Right lobe of liver (tissue), 6 donors: ENCODE results near the gene DTX3. TPM values are rescaled to one million over a fixed set of nuclear protein-coding genes. Genes with fewer than 3 reads are reported as not detected.
"Not testable (repeated sequence)": the region's sequence is repeated elsewhere in the genome, so short reads cannot be mapped to it uniquely, and the experiment has no call there.

ENCODE experiments used
- ATAC-seq, 4 donors: fragments of 200-7000 bp; cut with Tn5 transposase; one replicate each; pipeline ENCODE4 v1.9.1; 2020; ENCODE audit warnings: mild to moderate bottlenecking in 4 of 4, moderate library complexity in 4 of 4
- DNase-seq, 3 donors: peaks; one replicate each; pipeline ENCODE4 v3.0.0-alpha.2; 2020
- H3K27ac ChIP-seq, 3 donors: fragments of 200-600 bp; one replicate each; pipeline ENCODE4 v1.8.0; 2022
- H3K27me3 ChIP-seq, 2 donors: fragments of 200-600 bp; one replicate each; pipeline ENCODE4 v1.8.0; 2022
- H3K36me3 ChIP-seq, 4 donors: fragments of 200-600 bp; sonication (generic) in 1 of 4; one replicate each; pipeline versions ENCODE4 v1.5.1 to v1.8.0; 2017 to 2022; ENCODE audit warnings: control low read depth in 1 of 4
- H3K4me1 ChIP-seq, 4 donors: fragments of 200-600 bp; sonication (generic) in 1 of 4; one replicate each; pipeline versions ENCODE4 v1.5.1 to v1.8.0; 2017 to 2022; ENCODE audit warnings: control low read depth in 1 of 4
- H3K4me3 ChIP-seq, 3 donors: fragments of 200-600 bp; one replicate each; pipeline ENCODE4 v1.8.0; 2022
- H3K9me3 ChIP-seq, 4 donors: fragments of 200-600 bp; sonication (generic) in 1 of 4; one replicate each; pipeline versions ENCODE4 v1.5.1 to v1.8.0; 2017 to 2022; ENCODE audit warnings: control low read depth in 1 of 4
- POLR2A ChIP-seq: fragments of 450-650 bp; IDR thresholded peaks from one replicate; pipeline ENCODE4 v1.6.1; 2017; ENCODE audit warnings: antibody characterized with exemption, mild to moderate bottlenecking
- WGBS: methylation state at CpG from one replicate; pipeline ENCODE4 v1.1.6; 2018; ENCODE audit warnings: low coverage, low lambda C conversion rate; ENCODE audit not compliant: insufficient coverage; ENCODE audit errors: missing lambda C conversion rate; 5-methylcytosine and 5-hydroxymethylcytosine counted together
- intact Hi-C, 2 donors: fragments of 100-400 bp; cut with DNase I; formaldehyde crosslinking; loops; one replicate each; pipeline versions ENCODE4 v1.11.2 to v1.14.1; 2022
- total RNA-seq, 6 experiments: library from RNA; depleted of rRNA in 2 of 6; stranded (reverse); fragments of >200 nt in 2 of 6; fragmentation: NEBNext Ultra II Directional in 3 of 6; extraction: Animal tissue kit (Norgen Biotek cat#: 25700) in 3 of 6; gene quantifications; one replicate each; pipeline versions ENCODE4 v1.1.0 to v1.2.4, GENCODE V29; 2016 to 2023
- TF ChIP-seq, protein P1 (sequence below), 4 donors: fragments of 200-600 bp in 3 of 4; fragments of 450-650 bp in 1 of 4; IDR thresholded peaks; one replicate each; pipeline versions ENCODE4 v1.5.1 to v1.8.0; 2016 to 2022; ENCODE audit warnings: antibody characterized with exemption in 4 of 4, mild to moderate bottlenecking in 2 of 4
- donor health status: DM: no; HTN: yes; CAD: no.
- donor health status: DM: no; HTN: no; CAD: no.
- donor health status: DM: no; HTN: no; CAD: no.
- donor health status: DM: no; HTN: yes; CAD: no.
- donor health status: DM: no; HTN: yes; CAD: no.

The DTX3 gene
- total RNA-seq, 6 experiments from 2014 or later = 0.86 to 2.7 (median 1.9) TPM

DNA sequence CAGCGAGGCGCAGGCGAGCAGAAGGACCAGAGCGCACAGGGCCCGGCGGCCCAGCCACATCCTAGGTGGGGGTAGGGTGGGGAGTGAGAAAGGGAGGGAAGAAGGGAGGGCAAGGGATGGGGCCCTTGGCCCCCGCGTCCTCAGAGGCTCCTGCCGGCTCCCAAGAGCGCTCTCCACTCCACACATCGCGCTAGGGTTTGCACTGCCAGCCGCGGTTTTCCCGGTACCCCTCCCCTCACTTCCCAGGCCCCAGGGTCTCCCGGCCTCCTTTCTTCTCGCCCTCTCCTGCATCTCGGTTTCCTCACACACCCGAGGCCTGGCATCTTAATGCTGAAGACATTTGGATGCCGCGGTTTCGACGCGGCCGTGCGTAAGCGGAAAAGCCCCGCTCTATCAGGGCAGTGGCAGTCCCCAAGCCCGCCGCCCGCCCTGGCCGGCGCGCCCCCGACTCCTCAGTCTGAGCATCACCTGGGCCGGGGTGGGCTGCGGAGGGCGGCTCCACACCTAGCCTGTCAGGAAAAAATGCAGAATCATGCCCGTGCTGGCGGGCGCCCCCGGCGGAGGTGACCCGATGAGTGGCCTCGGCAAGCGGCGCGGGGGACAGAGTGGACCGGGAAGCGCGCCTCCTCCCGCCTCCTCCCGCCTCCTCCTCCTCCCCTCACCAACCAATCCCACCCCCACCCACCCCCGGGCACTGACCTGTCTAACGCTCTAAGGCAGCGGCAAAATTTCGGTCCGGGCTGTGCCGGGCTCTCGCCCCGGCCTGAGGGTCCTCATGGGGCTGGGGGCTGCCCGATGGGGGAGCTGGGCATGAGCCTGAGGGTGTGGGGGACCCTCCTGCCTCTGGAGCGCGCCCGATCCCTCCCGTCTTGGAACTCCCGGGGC lies 27.7 kb downstream of the DTX3 start:
- H3K27ac ChIP-seq = no peak overlapping the region
- DNase-seq = no peak

DNA sequence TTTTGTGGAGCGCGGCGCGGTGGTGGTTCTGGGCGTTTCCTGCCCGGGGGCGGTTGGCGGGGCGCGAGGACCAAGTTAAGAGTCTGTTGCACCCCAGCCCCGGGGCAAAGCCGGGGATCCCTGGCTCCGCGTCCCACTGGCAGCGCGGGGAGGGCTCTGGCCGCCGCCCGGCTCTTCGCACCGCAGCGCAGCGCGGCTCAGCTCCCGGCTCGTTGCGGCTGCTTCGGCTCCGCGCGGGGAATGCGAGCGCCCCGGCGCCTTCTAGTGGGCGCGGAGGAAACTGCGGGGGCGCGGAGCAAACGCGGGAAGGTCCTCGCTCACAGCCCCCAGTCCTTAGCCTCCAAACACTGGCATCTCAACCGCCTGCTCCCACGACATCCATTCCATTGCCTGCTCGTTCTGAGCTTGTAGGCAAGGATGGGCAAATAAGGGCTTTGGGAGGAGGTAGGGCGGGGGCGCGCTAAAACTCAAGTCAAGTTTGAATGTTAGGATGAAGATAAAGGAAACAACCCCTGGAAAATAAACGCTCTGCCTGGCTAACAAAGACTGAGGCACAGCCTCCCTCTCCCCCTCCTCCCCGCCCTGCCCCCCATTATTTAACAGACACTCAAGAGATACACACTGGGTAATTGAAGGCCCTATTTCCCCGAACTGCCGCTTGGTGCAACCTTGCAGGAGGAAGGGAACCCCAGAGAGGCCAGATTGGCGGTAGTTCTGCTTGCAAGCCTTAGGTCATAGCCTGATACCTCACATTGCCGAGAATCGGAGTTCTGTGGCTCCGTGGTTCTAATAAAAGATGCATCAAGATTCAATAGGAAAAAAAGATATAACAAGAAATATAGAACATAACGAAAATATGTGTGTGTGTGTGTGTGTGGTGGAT lies 28.6 kb downstream of the DTX3 start, which contains the start of gene B4GALNT1:
Gene B4GALNT1, minus strand, starts transcription at position 244 of the 883 bp plus-strand sequence. CDS start 1,069 bp downstream, outside the sequence.
- Histone ChIP-seq H3K27me3 (peaks cover 4 to 15% of the 10 kb centered on the region in 2 donors), H3K4me1 (peaks cover 0 to 12% (median 3%) of the 10 kb centered on the region in 4 donors), H3K27ac (no peak within 1 kb of the TSS), H3K9me3 (no peaks in the 10 kb centered on the region), H3K36me3 (no peaks in the 10 kb centered on the region), H3K4me3 (peak within 1 kb of the TSS; percentile 44 to 51 (median 47))
- WGBS = 5% methylated on average over 14 of the region's 58 CpGs
- intact Hi-C loops = no loop called here
- ATAC-seq (peak; percentile 94 to 97 (median 96)), DNase-seq (peak in 2 of 3 donors; percentile 68 to 70)
- TF ChIP-seq POLR2A = no peak
- TF ChIP-seq, protein P1, sequence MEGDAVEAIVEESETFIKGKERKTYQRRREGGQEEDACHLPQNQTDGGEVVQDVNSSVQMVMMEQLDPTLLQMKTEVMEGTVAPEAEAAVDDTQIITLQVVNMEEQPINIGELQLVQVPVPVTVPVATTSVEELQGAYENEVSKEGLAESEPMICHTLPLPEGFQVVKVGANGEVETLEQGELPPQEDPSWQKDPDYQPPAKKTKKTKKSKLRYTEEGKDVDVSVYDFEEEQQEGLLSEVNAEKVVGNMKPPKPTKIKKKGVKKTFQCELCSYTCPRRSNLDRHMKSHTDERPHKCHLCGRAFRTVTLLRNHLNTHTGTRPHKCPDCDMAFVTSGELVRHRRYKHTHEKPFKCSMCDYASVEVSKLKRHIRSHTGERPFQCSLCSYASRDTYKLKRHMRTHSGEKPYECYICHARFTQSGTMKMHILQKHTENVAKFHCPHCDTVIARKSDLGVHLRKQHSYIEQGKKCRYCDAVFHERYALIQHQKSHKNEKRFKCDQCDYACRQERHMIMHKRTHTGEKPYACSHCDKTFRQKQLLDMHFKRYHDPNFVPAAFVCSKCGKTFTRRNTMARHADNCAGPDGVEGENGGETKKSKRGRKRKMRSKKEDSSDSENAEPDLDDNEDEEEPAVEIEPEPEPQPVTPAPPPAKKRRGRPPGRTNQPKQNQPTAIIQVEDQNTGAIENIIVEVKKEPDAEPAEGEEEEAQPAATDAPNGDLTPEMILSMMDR (IDR thresholded peaks at IDR 0.05) = peak; percentile 79 to 91 (median 88)

More for the DNA sequence above, 27.7 kb downstream of the DTX3 start:
- Histone ChIP-seq H3K36me3 (no peaks in the 10 kb centered on the region), H3K4me3 (peak overlapping the region; percentile 44 to 51 (median 47)), H3K9me3 (no peaks in the 10 kb centered on the region), H3K4me1 (peaks cover 0 to 17% (median 3%) of the 10 kb centered on the region in 4 donors), H3K27me3 (peaks cover 10 to 21% of the 10 kb centered on the region in 2 donors)
- no peak for TF ChIP-seq POLR2A
- TF ChIP-seq, protein P1 (IDR thresholded peaks at IDR 0.05) = no peak
- intact Hi-C loops = no loop called here
- peak; percentile 28 to 51 (median 34) for ATAC-seq
- 4% methylated on average over 9 of the region's 67 CpGs for WGBS

DNA sequence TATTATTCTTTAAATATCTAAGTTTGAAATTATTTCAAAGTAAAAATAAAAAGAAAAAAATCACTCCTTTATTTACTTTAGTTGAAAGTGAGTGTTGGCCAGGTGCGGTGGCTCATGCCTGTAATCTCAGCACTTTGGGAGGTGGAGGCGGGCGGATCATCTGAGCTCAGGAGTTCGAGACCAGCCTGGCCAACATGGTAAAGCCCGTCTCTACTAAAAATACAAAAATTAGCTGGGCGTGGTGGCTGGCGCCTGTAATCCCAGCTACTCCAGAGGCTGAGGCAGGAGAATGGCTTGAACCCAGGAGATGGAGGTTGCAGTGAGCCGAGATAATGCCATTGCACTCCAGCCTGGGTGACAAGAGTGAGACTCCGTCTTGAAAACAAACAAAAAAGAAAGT lies 32.1 kb downstream of the DTX3 start:
- DNase-seq, H3K9me3 ChIP-seq, intact Hi-C loops, H3K4me3 ChIP-seq, H3K27me3 ChIP-seq, H3K36me3 ChIP-seq, ATAC-seq, H3K27ac ChIP-seq: not testable (repeated sequence)
- WGBS = 87% methylated on average over 6 of the region's 9 CpGs
- H3K4me1 ChIP-seq = peaks cover 0 to 12% (median 3%) of the 10 kb centered on the region in 4 donors

DNA sequence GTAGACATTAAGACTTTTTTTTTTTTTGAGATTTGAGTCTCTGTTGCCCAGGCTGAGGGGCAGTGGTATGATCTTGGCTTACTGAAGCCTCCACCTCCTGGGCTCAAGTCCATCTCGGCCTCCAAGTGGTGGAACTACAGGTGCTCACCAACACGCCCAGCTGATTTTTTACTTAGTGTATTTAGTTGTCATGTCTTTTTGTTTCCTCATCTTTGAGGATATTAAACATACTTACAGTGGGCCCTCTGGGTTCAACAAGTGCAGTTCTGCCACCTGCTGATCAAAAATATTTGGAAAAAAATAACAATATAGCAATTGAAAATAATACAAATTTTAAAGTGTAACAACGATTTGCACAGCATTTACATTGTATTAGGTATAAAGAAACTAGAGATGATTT lies 32.7 kb downstream of the DTX3 start:
- intact Hi-C loops = no loop called here
- ATAC-seq (no peak), DNase-seq (no peak)
- Histone ChIP-seq H3K4me3 (no peak overlapping the region), H3K9me3 (no peaks in the 10 kb centered on the region), H3K4me1 (peaks cover 0 to 9% (median 2%) of the 10 kb centered on the region in 4 donors), H3K27me3 (peaks cover 4 to 10% of the 10 kb centered on the region in 2 donors), H3K27ac (no peak overlapping the region), H3K36me3 (no peaks in the 10 kb centered on the region)
- TF ChIP-seq POLR2A = no peak
- TF ChIP-seq, protein P1 (IDR thresholded peaks at IDR 0.05) = no peak
- WGBS = 61% methylated on average over 3 of the region's 3 CpGs
